Stimulated activated CD4-positive, alpha-beta T cell treated with anti-CD3 and anti-CD28 coated beads, Interleukin-15, amount 100 ng/mL, for 24 hours (primary cell): ENCODE results near the gene FOXP1.

Source experiments
- DNase-seq: peaks from one replicate; pipeline ENCODE4 v3.0.0-alpha.2; 2020

FOXP1 gene

DNA sequence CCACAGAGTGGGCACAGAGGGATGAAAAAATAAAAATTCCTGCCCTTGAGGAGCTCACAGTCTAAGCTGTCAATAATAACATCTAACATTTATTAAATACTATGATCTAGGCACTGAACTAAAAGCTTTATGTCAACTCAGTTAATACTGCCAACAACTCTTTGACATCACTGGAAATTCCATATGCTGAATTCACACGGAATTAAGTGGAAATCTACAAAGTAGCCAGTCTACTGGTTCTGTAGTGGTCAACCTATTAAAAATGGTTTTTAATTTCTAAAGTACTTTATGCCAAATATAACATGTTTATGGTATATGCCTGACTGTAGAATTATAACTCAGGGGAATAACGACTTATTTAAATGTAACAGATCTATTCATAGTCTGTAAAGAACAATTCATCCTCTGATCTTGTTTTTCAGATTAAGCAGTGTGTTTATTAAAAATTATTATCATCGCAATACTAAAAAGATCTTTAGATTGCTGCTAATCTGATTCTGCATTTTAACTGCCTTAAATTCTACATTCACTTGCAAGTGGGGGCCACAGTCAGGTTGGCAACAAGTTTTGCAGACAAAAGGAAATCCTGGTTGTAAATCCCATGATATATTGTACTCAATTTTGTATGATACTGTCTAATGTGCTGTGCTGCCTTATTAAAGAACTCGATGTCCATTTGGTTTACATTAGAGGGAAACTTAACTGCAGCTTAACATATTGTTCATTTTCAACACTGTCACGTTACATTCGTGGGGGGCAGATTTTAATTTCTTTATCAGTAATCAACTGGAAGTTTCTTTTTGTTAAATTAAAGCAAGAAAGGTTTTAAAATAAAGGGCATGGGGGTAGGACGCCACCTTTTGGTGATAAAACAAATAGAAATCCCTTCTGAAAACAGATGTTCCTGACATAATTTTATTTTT lies 2.6 kb upstream of the FOXP1 start:
- no peak for DNase-seq

DNA sequence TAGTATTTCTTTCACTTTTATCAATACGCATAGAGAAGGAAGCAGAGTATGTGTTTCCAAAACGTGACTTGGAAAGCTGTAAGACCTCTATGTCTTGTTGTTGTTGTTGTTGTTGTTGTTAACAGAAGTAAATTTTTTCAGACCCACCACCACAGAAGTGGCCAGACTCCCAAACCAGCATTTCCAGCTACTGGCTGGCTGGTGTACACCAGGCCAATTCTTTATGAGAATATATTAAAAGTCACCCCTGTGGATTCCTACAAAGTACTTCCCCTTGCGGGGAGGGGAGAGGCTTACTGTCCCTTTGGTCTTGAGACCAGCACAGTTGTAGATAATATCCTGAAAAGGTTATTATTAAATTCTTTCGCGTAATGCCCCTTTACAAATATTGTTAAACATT lies 1.6 kb upstream of the FOXP1 start:
- peak; percentile 20 for DNase-seq

DNA sequence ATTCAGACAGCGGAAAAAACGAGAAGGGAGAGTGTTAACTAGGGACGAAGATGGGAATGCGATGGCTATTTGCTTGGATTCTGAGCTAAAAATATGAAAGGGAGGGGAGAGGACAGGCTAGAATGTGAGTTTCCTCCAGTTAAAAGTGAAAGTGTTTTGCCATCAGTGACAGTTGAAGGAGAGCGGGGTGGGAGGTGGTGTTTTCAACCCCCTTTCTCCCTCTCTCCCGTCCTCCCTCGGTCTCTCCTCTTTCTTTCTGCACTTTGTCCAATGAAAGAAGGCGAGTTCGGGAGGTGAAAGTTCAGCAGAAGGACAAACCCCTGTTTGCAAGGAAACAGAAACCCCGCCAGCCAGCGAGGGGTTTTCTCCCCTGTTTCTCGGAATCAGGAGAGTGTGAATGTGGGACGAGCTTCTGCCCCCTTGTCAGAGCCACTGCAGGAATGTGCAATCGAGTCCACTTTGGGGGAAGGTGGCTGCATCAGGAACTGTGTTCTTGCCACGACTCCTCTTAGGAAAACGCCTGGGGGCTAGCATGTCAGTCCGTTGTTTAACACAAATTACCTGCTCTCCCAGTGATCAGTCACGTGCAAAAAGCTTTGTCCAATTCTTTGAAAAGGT lies 975 bp upstream of the FOXP1 start:
- peak; percentile 81 for DNase-seq

DNA sequence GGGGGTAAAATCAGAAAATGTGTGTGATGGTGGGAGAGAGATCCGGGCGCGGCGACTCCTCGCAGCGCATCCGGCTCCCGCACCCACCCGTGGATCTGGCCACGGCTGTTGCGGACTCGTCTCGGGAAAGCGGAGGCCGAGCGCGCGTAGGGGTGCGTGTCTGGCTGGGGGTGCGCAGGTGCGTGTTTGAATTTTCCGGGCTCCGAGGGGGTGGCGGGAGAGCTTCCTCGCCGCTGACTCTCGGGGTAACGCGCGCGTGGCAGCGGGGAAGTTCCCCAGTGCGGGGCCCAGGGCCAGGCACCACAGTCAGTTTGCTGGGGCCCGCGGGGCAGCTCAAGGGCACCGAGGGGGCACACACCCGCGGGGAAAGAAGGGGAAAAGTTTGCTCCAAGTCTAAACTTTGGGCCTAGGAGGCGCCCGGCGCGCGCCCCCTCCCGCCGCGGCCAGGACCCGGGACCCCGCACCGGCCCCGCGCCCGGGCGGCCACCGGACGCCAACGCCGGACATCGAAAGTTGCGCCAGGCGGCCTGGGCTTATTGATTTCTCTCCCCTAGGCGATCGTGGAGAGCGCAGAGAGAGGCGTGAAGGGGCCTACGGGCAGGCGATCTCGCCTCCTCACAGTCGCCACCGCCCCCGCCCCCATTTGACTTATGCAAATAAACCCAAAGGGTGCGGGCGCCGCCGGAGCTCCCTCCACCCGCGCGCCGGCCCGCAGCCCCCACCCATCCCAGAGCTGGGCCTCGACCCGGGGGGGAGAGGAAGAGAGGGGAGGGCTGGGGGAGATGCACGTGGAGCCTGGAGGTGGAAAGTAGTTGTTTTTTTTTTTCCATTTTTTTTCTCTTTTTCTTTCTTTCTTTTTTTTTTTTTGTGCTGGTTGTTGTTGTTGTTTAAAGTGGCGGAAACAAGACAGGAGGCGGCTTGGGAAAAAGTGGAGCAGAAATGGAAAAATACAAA lies 639 bp downstream of the FOXP1 start:
- DNase-seq, result peak; percentile 89

DNA sequence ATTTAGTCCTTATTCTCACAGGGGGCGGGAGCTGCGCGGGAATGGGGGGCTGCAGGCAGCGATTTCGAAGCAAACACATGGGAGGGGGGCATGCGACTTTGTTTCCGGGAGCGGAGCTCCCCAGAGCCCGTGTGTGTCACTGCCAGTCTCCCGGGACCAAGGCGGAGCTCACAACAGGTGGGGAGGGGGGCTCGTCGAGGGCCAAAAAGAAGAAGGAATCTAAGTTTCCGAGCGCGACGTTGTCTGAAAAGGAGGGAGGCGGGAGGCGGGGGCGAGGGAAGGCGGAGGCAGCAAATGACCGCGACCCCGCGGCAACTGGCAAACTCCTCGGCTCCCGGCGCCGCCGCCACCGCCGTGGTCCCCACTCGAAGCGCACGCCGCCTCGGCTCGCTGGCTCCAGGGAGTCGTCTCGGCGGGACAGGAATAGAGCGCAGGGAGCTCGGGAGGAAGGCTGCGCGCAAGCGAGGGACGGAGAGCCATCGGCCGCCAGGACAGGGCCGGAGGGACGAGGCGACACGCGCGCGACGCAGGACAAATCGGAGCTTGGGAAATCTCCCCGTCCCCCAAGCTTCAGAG lies 1.4 kb downstream of the FOXP1 start:
- peak; percentile 71 for DNase-seq

DNA sequence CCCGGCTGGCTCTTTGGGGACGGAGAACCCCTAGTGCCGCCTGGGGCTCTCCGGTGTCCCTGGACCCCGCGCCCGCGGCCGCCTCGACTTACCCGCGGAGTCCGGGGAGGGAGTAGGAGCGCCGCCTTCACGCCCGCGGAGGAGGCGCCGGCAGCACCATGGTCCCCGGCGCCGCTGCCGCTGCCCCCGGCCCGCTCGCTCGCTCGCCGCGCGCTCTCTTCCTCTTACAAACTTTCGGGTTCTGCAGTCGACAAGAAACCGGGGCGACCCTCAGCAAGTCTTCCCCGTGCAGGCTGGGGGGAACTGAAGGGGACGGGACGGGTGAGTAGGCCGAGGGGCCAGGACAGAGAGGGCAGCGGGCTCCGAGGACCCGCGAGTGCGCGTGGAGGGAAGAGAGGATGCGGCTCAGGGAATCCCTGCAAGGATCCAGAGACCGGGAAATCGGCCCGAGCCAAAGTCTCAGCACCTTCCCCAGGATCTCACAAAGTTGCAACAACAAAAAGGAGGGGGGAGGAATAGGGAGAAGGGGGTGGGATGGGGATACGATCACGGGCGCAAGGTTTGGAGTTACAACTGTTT lies 2.0 kb downstream of the FOXP1 start:
- peak; percentile 52 for DNase-seq

DNA sequence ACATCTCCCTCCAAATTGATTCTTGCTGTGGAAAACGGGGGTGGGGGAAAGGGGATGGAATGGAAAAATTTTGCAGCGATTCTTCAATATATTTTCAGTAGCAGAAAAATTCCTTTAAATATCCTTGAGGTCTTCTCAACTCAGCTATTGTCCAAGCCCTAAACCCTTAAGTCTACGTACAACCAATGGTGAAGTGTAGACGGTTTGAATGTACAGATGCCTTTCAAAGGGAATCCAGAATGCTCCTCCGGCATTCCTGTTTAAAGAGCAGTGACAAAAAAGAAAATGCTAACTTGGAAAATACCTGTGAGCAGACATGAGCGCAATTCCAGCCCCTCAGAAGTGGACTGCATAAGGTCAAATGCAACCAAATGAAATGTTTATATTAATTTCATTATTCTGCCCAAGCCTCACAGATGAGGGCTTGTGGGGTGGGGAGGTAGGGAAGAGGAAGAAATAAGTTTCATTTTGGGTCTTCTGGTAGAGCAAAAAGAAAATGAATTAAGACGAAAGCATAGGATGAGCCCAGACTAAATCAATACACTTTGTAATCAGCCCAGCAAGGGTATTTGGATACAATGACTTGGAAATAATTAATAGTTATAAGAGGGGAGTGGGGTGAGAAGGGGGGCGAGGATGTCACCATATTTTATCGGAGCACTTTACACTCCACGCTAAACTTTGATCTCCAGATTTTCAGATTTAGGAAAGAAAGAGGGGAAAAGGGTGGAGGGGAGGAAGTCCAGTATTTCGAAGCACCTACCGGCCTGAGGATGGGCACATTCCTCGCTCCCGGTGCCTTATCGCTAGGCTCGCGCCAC lies 2.7 kb downstream of the FOXP1 start:
- no peak for DNase-seq

DNA sequence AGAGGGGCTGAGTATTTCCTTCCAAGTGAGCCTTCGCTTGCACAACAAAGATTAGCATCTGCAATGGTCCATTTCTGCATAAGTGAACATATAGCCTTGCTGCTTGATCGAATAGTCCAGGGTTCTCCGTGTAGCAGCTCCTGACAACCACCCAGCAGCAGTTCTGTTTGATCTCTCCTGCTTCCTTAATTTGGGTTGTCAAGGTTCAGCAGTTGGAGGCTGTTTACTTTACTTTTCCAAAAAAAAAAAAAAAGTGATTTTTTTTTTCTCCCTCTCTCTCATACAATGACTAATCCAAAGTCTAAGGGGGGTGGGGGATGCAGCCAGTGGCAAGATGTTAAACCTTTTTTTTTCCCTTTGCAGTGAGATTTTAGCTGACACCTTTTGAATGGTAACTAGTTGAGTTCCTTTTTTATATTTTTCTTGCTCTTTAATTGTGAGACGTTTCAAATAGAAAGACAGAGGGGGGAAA lies 3.6 kb downstream of the FOXP1 start:
- DNase-seq, result peak; percentile 24

DNA sequence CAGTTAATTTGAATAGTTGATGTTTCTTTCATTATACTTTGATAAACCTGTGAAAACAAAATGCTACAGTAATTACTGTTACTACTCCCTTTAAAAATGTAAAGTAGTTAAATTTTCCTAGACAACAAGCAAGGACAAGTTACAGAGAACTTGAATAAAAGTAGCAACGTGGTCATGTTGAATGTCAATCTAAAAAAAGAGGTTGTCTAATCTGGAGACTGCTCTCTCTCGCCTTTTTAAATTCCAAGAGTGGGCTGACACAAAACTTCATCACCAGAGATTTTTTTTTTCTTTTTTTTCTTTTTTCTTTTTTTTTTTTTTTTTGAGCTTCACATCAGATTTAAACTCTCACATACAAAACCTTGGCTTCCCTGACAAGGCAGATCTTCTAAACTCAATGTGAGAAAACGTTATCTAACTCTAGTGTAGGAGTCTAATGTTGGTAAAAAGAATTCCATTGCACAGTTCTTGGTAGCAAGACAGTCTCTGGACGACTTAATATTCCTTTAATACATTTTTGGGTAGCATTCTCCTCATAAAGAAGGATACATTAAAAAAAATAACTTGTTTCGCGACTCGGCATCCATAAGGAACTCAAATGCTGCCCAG lies 4.1 kb downstream of the FOXP1 start:
- DNase-seq, result no peak

DNA sequence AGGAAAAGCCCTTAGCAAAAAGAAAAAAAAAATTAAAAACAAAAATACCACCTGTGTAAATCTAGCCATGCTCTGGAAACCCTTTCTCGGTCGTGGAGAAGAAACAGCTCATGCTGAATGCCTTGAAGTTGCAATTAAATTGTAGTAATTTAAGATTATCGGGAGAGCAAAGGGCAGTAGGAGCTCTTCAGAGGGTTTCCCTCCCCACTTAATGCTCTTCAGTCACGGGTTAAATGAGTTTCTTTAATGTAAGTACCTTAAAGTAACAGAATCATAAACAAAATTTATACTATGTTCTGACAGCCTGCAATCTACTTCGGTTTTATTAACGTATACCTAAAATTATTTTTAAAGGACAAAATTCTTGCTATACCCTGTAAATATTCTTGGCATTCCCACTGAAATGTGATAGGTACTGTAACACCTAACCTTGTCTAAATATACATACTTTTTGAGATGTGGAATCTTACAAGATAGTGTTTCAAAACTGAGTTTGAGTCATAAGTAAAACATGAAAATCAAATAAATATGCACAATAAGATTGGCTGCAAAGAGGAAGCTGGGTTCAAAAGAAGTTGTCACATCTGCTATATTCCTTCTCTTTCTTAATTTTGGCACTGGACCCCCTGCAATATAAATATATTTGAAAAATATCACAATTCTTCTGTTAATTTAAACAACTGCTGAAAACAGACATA lies 5.3 kb downstream of the FOXP1 start:
- DNase-seq, result no peak

DNA sequence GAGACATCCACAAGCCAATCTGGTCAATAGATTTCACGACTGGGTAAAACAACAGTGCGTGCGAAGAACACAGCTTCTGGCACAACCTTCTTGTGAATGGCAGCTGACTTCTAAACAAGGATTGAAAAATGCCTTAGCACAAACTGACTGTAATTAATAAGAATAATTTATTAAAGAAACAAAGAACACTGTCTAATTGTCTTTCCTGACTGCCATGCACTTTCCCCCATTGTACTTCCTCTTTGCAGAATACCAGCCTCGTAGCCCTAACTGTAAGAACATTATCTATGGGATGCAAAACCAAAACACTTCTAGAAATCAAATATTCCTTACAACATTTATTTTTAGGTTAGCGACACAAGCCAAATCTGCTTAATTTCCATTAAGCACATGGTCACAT lies 6.5 kb downstream of the FOXP1 start:
- DNase-seq, result no peak

DNA sequence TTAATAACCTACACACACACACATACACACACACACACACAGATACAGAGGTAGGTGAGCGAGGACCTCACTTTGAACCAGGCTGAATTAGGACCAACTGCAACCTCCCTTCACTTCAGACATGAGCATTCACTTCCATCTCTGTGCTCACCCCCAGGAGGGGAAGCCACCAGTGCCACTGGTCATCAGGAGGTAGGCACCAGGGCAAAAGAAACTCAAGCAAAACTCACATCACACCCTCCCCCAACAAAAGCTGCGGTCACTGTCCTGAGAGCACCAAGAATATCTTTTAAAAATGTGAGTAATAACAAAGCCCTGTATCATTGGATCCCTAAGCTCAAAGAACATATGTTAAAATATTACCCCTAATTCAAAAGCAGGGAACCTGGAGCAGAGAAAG lies 8.1 kb downstream of the FOXP1 start:
- DNase-seq, result no peak

DNA sequence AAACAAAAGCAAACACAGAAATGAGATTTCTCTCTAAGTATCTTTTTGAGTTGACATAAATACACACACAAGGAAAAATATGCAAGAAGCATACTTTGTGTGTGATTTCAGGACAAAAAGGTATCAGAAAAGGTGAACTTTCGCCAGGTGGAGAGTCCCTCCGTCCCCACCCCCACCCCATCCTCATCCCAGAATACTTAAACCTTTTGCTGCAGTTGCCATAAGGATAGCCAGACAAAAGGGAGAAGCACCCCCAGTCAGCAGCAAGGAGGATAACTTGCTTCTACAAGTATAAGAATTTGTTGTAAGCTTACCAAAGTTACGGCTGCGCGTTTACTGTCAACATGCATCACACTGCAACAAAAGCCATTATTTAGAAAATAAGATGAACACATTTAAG lies 10.3 kb downstream of the FOXP1 start:
- no peak for DNase-seq

DNA sequence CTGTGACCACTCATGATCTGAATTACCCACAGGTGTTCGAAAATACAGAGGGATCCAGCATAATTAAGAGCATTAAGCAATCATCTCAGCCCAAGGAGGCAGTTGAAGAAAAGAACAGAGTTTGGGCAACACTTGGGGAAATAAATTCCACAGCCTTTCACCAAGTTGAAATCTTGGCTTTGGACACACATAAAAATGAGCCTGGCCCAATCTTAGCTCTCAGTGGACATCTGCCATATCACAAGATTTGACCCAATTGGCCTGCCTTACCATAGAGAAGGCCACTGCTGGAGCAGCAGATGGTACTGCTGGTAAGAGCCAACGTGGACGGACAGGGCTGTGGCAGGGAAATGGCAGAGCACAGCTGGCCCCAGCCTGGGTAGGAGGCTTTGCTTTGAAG lies 13.0 kb downstream of the FOXP1 start:
- no peak for DNase-seq

DNA sequence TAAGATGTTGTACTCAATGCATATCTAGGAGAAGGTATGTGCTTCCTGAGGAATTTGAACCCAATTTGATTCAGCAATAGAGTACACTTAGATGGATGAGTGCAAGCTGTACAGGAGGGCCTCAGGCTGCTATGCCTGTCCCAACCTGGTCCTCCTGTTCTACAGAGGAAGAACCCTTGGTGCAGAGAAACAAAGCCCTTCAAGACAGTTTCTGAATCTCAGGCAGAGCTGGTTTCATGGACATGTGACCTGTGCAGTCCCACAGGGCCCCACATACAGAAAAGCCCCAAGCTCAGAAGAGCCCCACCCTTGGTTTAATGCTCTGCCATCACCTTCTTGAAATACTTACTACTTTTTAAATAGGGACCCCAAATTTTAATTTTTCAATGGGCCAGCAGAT lies 15.3 kb downstream of the FOXP1 start:
- DNase-seq, result no peak

DNA sequence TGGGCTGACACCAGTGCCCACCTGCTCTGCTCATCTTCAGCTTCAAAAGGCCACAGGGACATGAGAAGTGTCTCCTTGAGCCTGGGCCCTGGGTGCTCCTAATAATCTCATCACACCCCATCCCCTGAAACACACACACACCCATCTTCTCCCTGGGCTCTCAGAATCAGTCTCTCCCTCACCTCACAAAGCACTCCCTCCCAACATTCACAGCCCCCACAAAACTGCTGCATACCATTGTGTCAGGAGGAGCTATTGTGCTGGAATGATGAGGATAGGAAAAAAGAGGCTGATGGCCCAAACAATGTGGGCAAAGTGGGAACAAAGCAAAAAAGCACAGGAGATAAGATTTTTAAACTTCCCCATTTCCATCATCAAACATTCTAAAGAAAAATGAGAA lies 16.8 kb downstream of the FOXP1 start:
- no peak for DNase-seq

DNA sequence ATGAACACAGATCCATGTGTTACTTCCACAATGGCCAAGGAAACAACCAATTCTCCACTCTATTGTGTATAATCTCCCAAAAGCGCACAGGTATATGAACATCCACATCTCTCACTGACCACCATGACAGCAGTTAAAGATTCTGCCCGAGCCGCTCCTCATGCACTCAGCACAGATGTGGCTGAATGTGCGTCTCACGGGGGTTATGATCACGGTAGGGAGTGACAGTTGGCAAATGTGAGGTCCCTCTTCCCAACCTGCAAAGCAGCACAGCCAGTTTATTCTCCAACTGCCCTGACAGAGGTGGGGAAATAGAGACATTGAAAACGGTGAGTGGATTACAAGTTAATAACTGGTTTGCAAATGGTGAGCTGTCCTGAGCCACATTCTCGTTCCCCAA lies 17.6 kb downstream of the FOXP1 start:
- DNase-seq, result no peak

DNA sequence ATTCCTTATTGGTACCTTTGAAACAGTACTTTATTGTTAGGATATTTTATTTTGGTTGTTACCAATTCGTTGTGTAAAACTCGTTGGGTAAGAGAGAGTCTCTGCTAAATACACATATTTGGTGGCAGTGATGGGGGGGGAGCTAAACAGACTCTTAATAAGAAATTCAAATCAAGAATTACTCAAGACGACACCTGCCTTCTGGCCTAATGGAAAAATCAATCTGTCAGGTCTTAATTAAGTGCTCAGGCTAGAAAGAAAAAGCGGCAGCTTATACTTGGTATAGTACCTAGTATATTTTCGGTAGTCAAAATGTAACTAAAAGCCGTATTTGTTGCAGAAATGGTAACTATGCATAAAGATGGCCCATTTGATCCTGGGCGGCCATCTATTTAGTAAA lies 18.2 kb downstream of the FOXP1 start:
- DNase-seq, result no peak

DNA sequence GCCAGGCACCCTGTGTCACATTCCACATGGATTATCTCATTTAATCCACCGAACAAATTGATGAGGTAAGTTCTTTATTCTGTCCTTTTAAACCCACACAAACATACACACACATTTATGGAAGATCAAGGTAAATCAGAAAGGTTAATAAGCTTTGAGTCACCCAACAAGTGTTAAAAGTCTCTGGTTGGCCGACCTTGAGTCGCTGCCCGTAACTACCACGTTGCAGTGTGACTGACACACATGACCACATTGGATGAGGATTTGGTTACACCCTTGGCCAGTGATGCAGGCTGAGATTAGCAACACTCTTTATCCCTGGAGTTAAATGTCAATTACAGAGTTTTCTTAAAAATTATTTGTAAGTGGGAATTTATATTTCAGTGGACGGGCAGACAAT lies 19.2 kb downstream of the FOXP1 start:
- DNase-seq, result no peak

DNA sequence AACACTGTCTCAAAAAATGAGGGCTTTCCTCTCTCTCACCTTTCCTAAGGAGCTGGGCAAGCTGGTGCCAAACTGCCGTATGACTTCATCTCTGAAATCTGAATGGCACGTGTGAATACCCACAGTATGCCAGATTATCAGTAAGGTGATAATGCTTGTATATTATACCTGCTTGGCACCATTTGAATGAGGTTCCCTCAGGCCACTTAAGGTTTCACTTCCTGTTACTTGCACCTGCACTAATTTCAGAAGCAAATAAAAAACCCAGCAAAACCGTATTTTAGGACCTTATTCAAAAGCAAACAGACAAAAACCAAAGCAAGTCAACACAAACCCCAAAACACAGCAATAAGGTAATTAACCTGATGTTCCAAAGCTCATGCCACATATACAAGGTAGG lies 19.7 kb downstream of the FOXP1 start:
- DNase-seq, result no peak

DNA sequence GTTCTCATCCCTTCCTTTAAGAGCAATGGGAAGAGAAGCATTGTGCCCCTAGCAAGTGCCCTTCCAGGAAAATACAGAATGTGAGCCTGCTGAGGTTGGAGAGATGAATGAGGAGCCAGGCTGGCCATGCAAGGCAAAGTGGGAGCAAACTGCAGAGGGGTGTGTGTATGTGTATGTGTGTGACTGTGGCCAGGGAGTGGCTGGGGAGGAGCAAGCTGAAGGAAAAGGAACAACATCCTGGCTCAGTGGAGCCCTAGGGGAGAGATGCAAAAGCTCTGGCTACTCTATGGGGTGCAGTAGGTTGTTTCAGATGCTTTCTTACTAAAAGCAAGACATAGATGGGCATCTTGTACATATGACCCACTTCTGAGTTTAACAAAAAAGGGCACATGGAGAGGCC lies 20.6 kb downstream of the FOXP1 start:
- DNase-seq, result no peak
